ENCODE data around the gene CTAGE9.

- TF ChIP-seq POLR2A (IDR thresholded peaks at IDR 0.05), result no peak
- TF ChIP-seq CTCF (IDR thresholded peaks at IDR 0.05), result no peak
Observed at GRCh38 chr6:131688286-131688685, 22.5 kb downstream of the CTAGE9 start.

Measured in Peyer's patch (tissue), 4 donors.